H1 (cell line): ENCODE results near the gene MBD5. TPM values are rescaled to one million over a fixed set of nuclear protein-coding genes. Genes with fewer than 3 reads are reported as not detected.
A peak's percentile ranks its signal among the peaks of the same experiment; 100 is the strongest.

Source experiments
- CTCF ChIA-PET: fragments of 300-600 bp; sonication (Branson Sonifier 250); formaldehyde crosslinking; loops from one replicate; lab custom pipeline; 2021; ENCODE audit not compliant: partially characterized antibody; lab: Charles Lee
- POLR2A ChIA-PET: fragments of 300-600 bp; sonication (Branson Sonifier 250); formaldehyde crosslinking; loops from one replicate; lab custom pipeline; 2021; ENCODE audit warnings: inconsistent platforms; ENCODE audit not compliant: partially characterized antibody; lab: Charles Lee
- DNase-seq, 2 experiments: peaks; one replicate each; pipeline versions ENCODE4 v3.0.0 to v3.0.0-alpha.2; 2010 to 2022; ENCODE audit warnings: low spot score in 2 of 2, low read depth in 1 of 2, mixed read lengths in 1 of 2
- FAIRE-seq: peaks from 2 replicates; lab custom pipeline; 2011; peaks lifted over from hg19 to GRCh38; lab: Jason Lieb, UNC
- H2AFZ ChIP-seq: 2 replicates; pipeline ENCODE4 v1.8.1; 2012; ENCODE audit warnings: low read length, inconsistent platforms
- H2AK5ac ChIP-seq: 2 replicates; pipeline ENCODE4 v1.6.1; 2013; ENCODE audit warnings: low read depth, low read length
- H2BK120ac ChIP-seq: replicated peaks from 2 replicates; pipeline ENCODE3; 2013; ENCODE audit warnings: low read depth, low read length, inconsistent platforms
- H2BK12ac ChIP-seq: 2 replicates; pipeline ENCODE4 v1.6.1; 2013; ENCODE audit warnings: low read depth, low read length
- H2BK15ac ChIP-seq: 2 replicates; pipeline ENCODE4 v1.6.1; 2013; ENCODE audit warnings: low read length
- H2BK20ac ChIP-seq: 2 replicates; pipeline ENCODE4 v1.6.1; 2013; ENCODE audit warnings: low read length
- H2BK5ac ChIP-seq: 2 replicates; pipeline ENCODE4 v1.6.1; 2013; ENCODE audit warnings: low read depth, low read length
- H3K14ac ChIP-seq: 2 replicates; pipeline ENCODE4 v1.6.1; 2013; ENCODE audit warnings: inconsistent platforms; ENCODE audit not compliant: insufficient read length
- H3K18ac ChIP-seq: 2 replicates; pipeline ENCODE4 v1.6.1; 2013; ENCODE audit warnings: low read length; ENCODE audit errors: extremely low read depth
- H3K23ac ChIP-seq: 2 replicates; pipeline ENCODE4 v1.6.1; 2013; ENCODE audit warnings: inconsistent platforms; ENCODE audit not compliant: insufficient read length
- H3K23me2 ChIP-seq: 2 replicates; pipeline ENCODE4 v1.6.1; 2013; ENCODE audit warnings: low read depth, low read length
- H3K27ac ChIP-seq: 2 replicates; pipeline ENCODE4 v1.6.1; 2011; ENCODE audit warnings: low read depth, low read length, inconsistent platforms
- H3K27me3 ChIP-seq, 4 experiments: replicated peaks in 1 of 4; 1 replicate in 1 of 4; 2 replicates in 3 of 4; pipeline versions ENCODE4 v1.6.1 to v1.8.1; 2011 to 2013; ENCODE audit warnings: low read length in 3 of 4, mild to moderate bottlenecking in 3 of 4, inconsistent platforms in 2 of 4, mixed read lengths in 2 of 4, moderate library complexity in 1 of 4; ENCODE audit not compliant: control insufficient read depth in 3 of 4, insufficient read depth in 3 of 4; ENCODE audit errors: extremely low read depth in 1 of 4
- H3K36me3 ChIP-seq, 4 experiments: 2 replicates each; pipeline versions ENCODE4 v1.6.1 to v1.8.1; 2011 to 2013; ENCODE audit warnings: mild to moderate bottlenecking in 4 of 4, low read length in 3 of 4, moderate library complexity in 2 of 4, control low read depth in 1 of 4, inconsistent platforms in 1 of 4; ENCODE audit not compliant: insufficient read depth in 4 of 4, control insufficient read depth in 2 of 4
- H3K4ac ChIP-seq: replicated peaks from 2 replicates; pipeline ENCODE3; 2013; ENCODE audit warnings: low read length, low read depth, mixed read lengths, inconsistent platforms; ENCODE audit not compliant: insufficient read length
- H3K4me1 ChIP-seq, 4 experiments: replicated peaks in 1 of 4; 1 replicate in 1 of 4; 2 replicates in 3 of 4; pipeline versions ENCODE4 v1.6.1 to v1.8.1; 2011 to 2013; ENCODE audit warnings: low read length in 3 of 4, inconsistent platforms in 2 of 4, mixed read lengths in 1 of 4; ENCODE audit not compliant: insufficient read depth in 4 of 4, control insufficient read depth in 3 of 4
- H3K4me2 ChIP-seq, 2 experiments: 2 replicates each; pipeline versions ENCODE4 v1.6.1 to v1.8.1; 2011 to 2013; ENCODE audit warnings: low read depth in 2 of 2, low read length in 2 of 2, control low read depth in 1 of 2, inconsistent platforms in 1 of 2, mild to moderate bottlenecking in 1 of 2; ENCODE audit not compliant: insufficient read depth in 1 of 2
- H3K4me3 ChIP-seq, 4 experiments: fragments of 200-600, 300-600 bp in 1 of 4; sonication (generic), shearing (Covaris generic), sonication (Bioruptor Twin) in 1 of 4; 2 replicates each; pipeline versions ENCODE4 v1.5.1 to v1.8.1; 2011 to 2016; ENCODE audit warnings: low read length in 4 of 4, low read depth in 3 of 4, control low read depth in 2 of 4, inconsistent platforms in 2 of 4, mild to moderate bottlenecking in 2 of 4, mixed read lengths in 1 of 4, moderate library complexity in 1 of 4; ENCODE audit not compliant: insufficient read depth in 2 of 4; ENCODE audit errors: extremely low read depth in 1 of 4
- H3K56ac ChIP-seq: replicated peaks from 2 replicates; pipeline ENCODE3; 2013; ENCODE audit warnings: low read depth, mild to moderate bottlenecking, mixed read lengths, low read length, inconsistent platforms; ENCODE audit not compliant: insufficient read length
- H3K79me1 ChIP-seq: 2 replicates; pipeline ENCODE4 v1.6.1; 2013; ENCODE audit warnings: low read depth, low read length, control low read depth
- H3K79me2 ChIP-seq, 2 experiments: 2 replicates each; pipeline versions ENCODE4 v1.6.1 to v1.8.1; 2012 to 2013; ENCODE audit warnings: low read length in 2 of 2, mild to moderate bottlenecking in 2 of 2, inconsistent platforms in 1 of 2; ENCODE audit not compliant: insufficient read depth in 2 of 2, control insufficient read depth in 1 of 2
- H3K9ac ChIP-seq, 4 experiments: replicated peaks in 1 of 4; 1 replicate in 1 of 4; 2 replicates in 3 of 4; pipeline versions ENCODE4 v1.6.1 to v1.8.1; 2011 to 2013; ENCODE audit warnings: low read depth in 3 of 4, low read length in 3 of 4, control low read depth in 2 of 4, mild to moderate bottlenecking in 2 of 4, moderate library complexity in 2 of 4, inconsistent platforms in 1 of 4; ENCODE audit errors: extremely low read depth in 1 of 4
- H3K9me3 ChIP-seq, 2 experiments: 2 replicates each; pipeline versions ENCODE4 v1.6.1 to v1.8.1; 2012 to 2013; ENCODE audit warnings: mild to moderate bottlenecking in 2 of 2, moderate library complexity in 2 of 2, control low read depth in 1 of 2, inconsistent platforms in 1 of 2, low read depth in 1 of 2, low read length in 1 of 2, mixed read lengths in 1 of 2; ENCODE audit not compliant: insufficient read depth in 2 of 2
- H4K20me1 ChIP-seq, 2 experiments: replicated peaks in 1 of 2; 2 replicates each; pipeline versions ENCODE3 to v1.8.1; 2011 to 2013; ENCODE audit warnings: inconsistent platforms in 2 of 2, low read length in 2 of 2, mild to moderate bottlenecking in 1 of 2; ENCODE audit not compliant: insufficient read depth in 2 of 2, control insufficient read depth in 1 of 2
- H4K5ac ChIP-seq: 2 replicates; pipeline ENCODE4 v1.6.1; 2013; ENCODE audit warnings: low read length, low read depth, mixed read lengths, inconsistent platforms; ENCODE audit not compliant: insufficient read length
- H4K8ac ChIP-seq: 2 replicates; pipeline ENCODE4 v1.8.0; 2013; ENCODE audit warnings: mild to moderate bottlenecking, moderate library complexity, low read length, inconsistent platforms; ENCODE audit not compliant: insufficient read depth; ENCODE audit errors: extremely low read depth
- H4K91ac ChIP-seq: replicated peaks from 2 replicates; pipeline ENCODE3; 2013; ENCODE audit warnings: low read length, mixed read lengths, inconsistent platforms; ENCODE audit not compliant: insufficient read length
- CHD2 ChIP-seq: IDR thresholded peaks from 2 replicates; pipeline ENCODE4 v1.6.1; 2012; ENCODE audit warnings: low read length, improper control_type of control experiment
- MAFK ChIP-seq: IDR thresholded peaks from 2 replicates; pipeline ENCODE4 v1.6.1; 2012; ENCODE audit warnings: low read depth, mild to moderate bottlenecking, improper control_type of control experiment, low read length
- SIX5 ChIP-seq: IDR thresholded peaks from 2 replicates; pipeline ENCODE4 v1.6.1; 2011; ENCODE audit warnings: mild to moderate bottlenecking, low read depth, low read length
- WGBS, 2 experiments: shearing (Covaris generic) in 1 of 2; methylation state at CpG; one replicate each; pipeline versions ENCODE4 v1.1.6 to v1.1.7; 2013 to 2015; ENCODE audit warnings: low lambda C conversion rate in 2 of 2, mixed read lengths in 2 of 2, inconsistent platforms in 1 of 2, low coverage in 1 of 2, missing lambda C conversion rate in 1 of 2; ENCODE audit not compliant: insufficient replicate concordance in 2 of 2, insufficient coverage in 1 of 2, insufficient read length in 1 of 2; ENCODE audit errors: extremely low coverage in 1 of 2, missing lambda C conversion rate in 1 of 2; 5-methylcytosine and 5-hydroxymethylcytosine counted together
- polyA plus RNA-seq, 7 experiments: library from polyadenylated mRNA; depleted of rRNA in 3 of 7; stranded (reverse) in 5 of 7; unstranded in 2 of 7; fragments of >200 nt in 5 of 7; fragments of 200-250 nt in 2 of 7; gene quantifications; 1 replicate in 5 of 7; 2 replicates in 1 of 7; 4 replicates in 1 of 7; pipeline versions ENCODE4 v1.2.1 to v1.2.3, GENCODE V29; 2011 to 2013; ENCODE audit warnings: missing spikeins in 2 of 7, mixed read lengths in 2 of 7
- total RNA-seq: library from RNA; stranded (reverse); fragmentation: NEBNext Ultra II Directional; extraction: Animal tissue kit (Norgen Biotek cat#: 25700); gene quantifications from 2 replicates; pipeline ENCODE4 v1.2.1, GENCODE V29; 2021

MBD5 gene
- total and polyA plus RNA-seq, 2 of the 8 experiments (the other 6 are each of a cell fraction or from before 2014, with no cell fraction given) = 9.7 to 29.4 TPM

DNA sequence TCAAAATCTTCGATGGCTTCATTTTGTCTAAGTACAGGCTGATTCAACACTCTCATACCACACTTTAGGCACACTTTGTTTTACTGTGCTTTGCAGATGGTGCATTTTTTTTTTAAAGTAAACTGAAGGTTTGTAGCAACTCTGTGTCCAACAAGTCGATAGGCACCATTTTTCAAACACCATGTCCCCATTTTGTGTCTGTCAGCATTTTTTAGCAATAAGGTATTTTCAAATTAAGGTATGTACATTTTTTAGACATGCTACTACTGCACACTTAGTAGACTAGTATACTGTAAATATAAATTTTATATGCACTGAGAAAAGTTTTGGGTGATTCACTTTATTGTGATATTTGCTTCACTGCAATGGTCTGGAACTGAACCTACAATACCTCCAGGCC, 44.8 kb upstream of the MBD5 start:
- H3K36me3 ChIP-seq = peaks cover 0 to 13% (median 0%) of the 10 kb centered on the region in 4 experiments; a peak in 1 of 8 replicates
- H3K23ac ChIP-seq = no peak overlapping the region
- FAIRE-seq (no peak), DNase-seq (no peak)
- no peak overlapping the region for H3K4me2 ChIP-seq
- ChIA-PET CTCF (interaction anchor here (0.5 to 1.6 kb wide), 3 partner anchors 14 to 1003 kb away, joined by 3 to 5 read pairs (median 3); no protein-coding TSS in a partner anchor), POLR2A (no interaction called here)
- no peaks in the 10 kb centered on the region for H3K27me3 ChIP-seq
- no peak overlapping the region for H4K91ac ChIP-seq
- no peak overlapping the region for H3K4me3 ChIP-seq
- H3K4me1 ChIP-seq = peaks cover 0 to 5% (median 0%) of the 10 kb centered on the region in 4 experiments; a peak in 1 of 7 replicates
- H2AK5ac ChIP-seq = no peak overlapping the region
- H3K27ac ChIP-seq = no peak overlapping the region
- no peak overlapping the region for H2BK20ac ChIP-seq
- peaks cover 0 to 7% of the 10 kb centered on the region in 2 experiments for H4K20me1 ChIP-seq
- TF ChIP-seq MAFK (peak; percentile 43; the same call in 1 of the 2 replicates), CHD2 (no peak), SIX5 (no peak)
- H2BK12ac ChIP-seq = no peak overlapping the region
- no peak overlapping the region for H3K18ac ChIP-seq
- no peak overlapping the region for H2BK5ac ChIP-seq
- H4K8ac ChIP-seq = no peak overlapping the region
- H3K79me1 ChIP-seq = peaks cover 8% of the 10 kb centered on the region
- 86% methylated on average over 2 of the region's 2 CpGs; no CpG with 5 or more reads in 1 of the 2 experiments for WGBS, 2 experiments
- no peak overlapping the region for H3K9ac ChIP-seq
- H2AFZ ChIP-seq = no peak overlapping the region
- H2BK15ac ChIP-seq = no peak overlapping the region
- no peaks in the 10 kb centered on the region for H3K23me2 ChIP-seq
- no peak overlapping the region for H3K14ac ChIP-seq
- no peaks in the 10 kb centered on the region for H3K9me3 ChIP-seq
- peaks cover 0 to 64% of the 10 kb centered on the region in 2 experiments; a peak in 3 of 4 replicates for H3K79me2 ChIP-seq
- no peak overlapping the region for H4K5ac ChIP-seq
- no peak overlapping the region for H2BK120ac ChIP-seq
- H3K56ac ChIP-seq = no peak overlapping the region
- no peak overlapping the region for H3K4ac ChIP-seq
